Right forelimb (tissue), 1 donor: ENCODE results near the gene BNC2.

ENCODE experiments used
- DNase-seq: peaks from one replicate; pipeline ENCODE4 v3.0.0-alpha.2; 2018

The BNC2 gene

GRCh38 chr9:16624744-16625117 is 245.7 kb downstream of the BNC2 start:
- no peak for DNase-seq

GRCh38 chr9:16623989-16624743 is 246.3 kb downstream of the BNC2 start:
- no peak for DNase-seq

GRCh38 chr9:16622541-16622940 is 247.9 kb downstream of the BNC2 start:
- DNase-seq = no peak

- DNase-seq = no peak
Observed at GRCh38 chr9:16619914-16620520, 250.5 kb downstream of the BNC2 start.

- no peak for DNase-seq
Observed at GRCh38 chr9:16619402-16619801, 251.1 kb downstream of the BNC2 start.

GRCh38 chr9:16618524-16618923 is 251.9 kb downstream of the BNC2 start:
- no peak for DNase-seq

- no peak for DNase-seq
Observed at GRCh38 chr9:16616686-16617085, 253.8 kb downstream of the BNC2 start.

- no peak for DNase-seq
Observed at GRCh38 chr9:16615451-16615850, 255.0 kb downstream of the BNC2 start.

GRCh38 chr9:16613605-16614004 is 256.9 kb downstream of the BNC2 start:
- DNase-seq = no peak

- no peak for DNase-seq
Observed at GRCh38 chr9:16613051-16613450, 257.4 kb downstream of the BNC2 start.

GRCh38 chr9:16612627-16613026 is 257.8 kb downstream of the BNC2 start:
- no peak for DNase-seq

GRCh38 chr9:16611983-16612382 is 258.5 kb downstream of the BNC2 start:
- no peak for DNase-seq

GRCh38 chr9:16611001-16611400 is 259.5 kb downstream of the BNC2 start:
- no peak for DNase-seq

GRCh38 chr9:16610538-16610937 is 259.9 kb downstream of the BNC2 start:
- no peak for DNase-seq

GRCh38 chr9:16608906-16609305 is 261.6 kb downstream of the BNC2 start:
- DNase-seq = no peak

GRCh38 chr9:16602494-16602893 is 268.0 kb downstream of the BNC2 start:
- no peak for DNase-seq

GRCh38 chr9:16601991-16602390 is 268.5 kb downstream of the BNC2 start:
- no peak for DNase-seq

- no peak for DNase-seq
Observed at GRCh38 chr9:16598316-16598715, 272.2 kb downstream of the BNC2 start.

GRCh38 chr9:16597136-16597535 is 273.3 kb downstream of the BNC2 start:
- no peak for DNase-seq

GRCh38 chr9:16595227-16595626 is 275.2 kb downstream of the BNC2 start:
- DNase-seq = no peak

GRCh38 chr9:16594787-16595186 is 275.7 kb downstream of the BNC2 start:
- DNase-seq = no peak

GRCh38 chr9:16593746-16594145 is 276.7 kb downstream of the BNC2 start:
- no peak for DNase-seq

GRCh38 chr9:16591092-16591491 is 279.4 kb downstream of the BNC2 start:
- no peak for DNase-seq

- no peak for DNase-seq
Observed at GRCh38 chr9:16585591-16585990, 284.9 kb downstream of the BNC2 start.

GRCh38 chr9:16579872-16580432 is 290.5 kb downstream of the BNC2 start:
- DNase-seq = no peak
